ENCODE data around the gene AHCYL2.
"Not testable (repeated sequence)": the region's sequence is repeated elsewhere in the genome, so short reads cannot be mapped to it uniquely, and the experiment has no call there.

Gene AHCYL2

DNA sequence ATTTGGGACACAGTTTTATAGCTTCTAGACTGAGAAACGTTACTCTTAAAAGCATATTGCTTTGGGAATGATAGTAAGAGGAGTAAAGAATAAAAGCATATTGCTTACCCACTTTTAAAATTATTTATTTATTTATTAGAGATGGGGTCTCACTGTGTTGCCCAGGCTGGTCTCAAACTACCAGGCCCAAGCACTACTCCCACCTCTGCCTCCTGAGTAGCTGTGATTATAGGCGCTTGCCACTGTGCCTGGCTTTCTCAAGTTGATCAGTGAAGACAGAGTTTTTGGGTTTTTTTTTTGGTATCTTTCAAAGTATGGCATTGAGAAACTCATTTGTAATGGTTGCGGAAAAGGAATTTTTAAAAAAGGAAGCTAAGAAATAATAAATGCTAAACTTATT lies 68.0 kb downstream of the AHCYL2 start:
- TF ChIP-seq, protein P1, sequence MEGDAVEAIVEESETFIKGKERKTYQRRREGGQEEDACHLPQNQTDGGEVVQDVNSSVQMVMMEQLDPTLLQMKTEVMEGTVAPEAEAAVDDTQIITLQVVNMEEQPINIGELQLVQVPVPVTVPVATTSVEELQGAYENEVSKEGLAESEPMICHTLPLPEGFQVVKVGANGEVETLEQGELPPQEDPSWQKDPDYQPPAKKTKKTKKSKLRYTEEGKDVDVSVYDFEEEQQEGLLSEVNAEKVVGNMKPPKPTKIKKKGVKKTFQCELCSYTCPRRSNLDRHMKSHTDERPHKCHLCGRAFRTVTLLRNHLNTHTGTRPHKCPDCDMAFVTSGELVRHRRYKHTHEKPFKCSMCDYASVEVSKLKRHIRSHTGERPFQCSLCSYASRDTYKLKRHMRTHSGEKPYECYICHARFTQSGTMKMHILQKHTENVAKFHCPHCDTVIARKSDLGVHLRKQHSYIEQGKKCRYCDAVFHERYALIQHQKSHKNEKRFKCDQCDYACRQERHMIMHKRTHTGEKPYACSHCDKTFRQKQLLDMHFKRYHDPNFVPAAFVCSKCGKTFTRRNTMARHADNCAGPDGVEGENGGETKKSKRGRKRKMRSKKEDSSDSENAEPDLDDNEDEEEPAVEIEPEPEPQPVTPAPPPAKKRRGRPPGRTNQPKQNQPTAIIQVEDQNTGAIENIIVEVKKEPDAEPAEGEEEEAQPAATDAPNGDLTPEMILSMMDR (IDR thresholded peaks at IDR 0.05; ENCODE audit: insufficient read depth, low read depth, low read length, missing control alignments): no peak
- DNase-seq (ENCODE audit: low read depth): no peak
- no peak overlapping the region for H3K4me3 ChIP-seq (ENCODE audit: low read depth, low read length)

DNA sequence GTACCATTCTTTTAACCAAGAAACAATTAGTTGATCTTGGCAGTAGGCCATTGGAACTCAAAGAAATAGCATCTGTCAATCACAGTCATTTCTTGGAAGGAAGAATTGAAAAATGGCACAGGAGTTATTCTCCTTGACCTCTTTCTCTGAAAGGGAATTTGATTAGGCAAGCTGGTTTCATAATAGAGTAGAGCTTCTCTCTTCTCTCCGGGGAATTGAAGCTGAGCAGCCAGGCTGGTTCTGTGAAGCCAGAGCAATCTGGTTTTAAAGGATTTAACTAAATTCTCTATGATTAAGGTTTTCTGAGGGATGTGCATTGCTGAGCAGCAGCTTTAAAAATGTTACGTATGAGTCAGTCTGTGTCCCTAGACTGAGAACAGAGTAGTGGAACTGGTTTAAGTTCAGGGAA lies 70.2 kb downstream of the AHCYL2 start:
- no peak for DNase-seq (ENCODE audit: low read depth)
- TF ChIP-seq, protein P1 (IDR thresholded peaks at IDR 0.05; ENCODE audit: insufficient read depth, low read depth, low read length, missing control alignments): no peak
- no peak overlapping the region for H3K4me3 ChIP-seq (ENCODE audit: low read depth, low read length)

DNA sequence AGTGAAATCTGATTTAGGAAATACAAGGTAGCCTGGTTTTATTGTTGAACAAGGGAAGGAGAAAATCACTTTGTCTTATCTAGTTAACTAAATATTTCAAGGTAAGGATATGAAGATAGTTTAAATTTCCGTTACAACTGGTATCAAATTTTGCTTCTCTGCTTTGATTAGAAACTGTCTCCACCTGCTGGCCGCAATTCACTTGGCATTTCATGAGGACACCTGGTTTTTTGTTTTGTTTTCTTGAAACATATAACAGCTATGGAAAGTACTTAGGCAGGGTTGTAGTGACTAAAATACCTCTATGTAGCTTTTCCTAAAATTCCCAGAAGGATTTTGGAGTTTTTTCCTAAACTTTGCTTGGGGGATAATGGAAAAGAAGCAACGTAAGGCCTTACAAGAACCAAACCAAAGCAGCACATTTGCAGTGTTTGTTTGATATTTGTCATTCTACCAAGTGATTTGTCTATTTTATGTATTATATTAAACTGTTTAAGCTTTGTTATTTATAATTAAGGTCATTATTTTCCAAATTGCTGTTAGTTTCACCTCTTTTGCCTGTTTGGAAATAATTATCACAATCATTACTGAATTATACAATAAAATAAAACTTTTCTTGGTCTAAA lies 73.6 kb downstream of the AHCYL2 start:
- TF ChIP-seq, protein P1 (IDR thresholded peaks at IDR 0.05; ENCODE audit: insufficient read depth, low read depth, low read length, missing control alignments): peak; percentile 63
- peak; percentile 57 for DNase-seq (ENCODE audit: low read depth)
- no peak overlapping the region for H3K4me3 ChIP-seq (ENCODE audit: low read depth, low read length)

DNA sequence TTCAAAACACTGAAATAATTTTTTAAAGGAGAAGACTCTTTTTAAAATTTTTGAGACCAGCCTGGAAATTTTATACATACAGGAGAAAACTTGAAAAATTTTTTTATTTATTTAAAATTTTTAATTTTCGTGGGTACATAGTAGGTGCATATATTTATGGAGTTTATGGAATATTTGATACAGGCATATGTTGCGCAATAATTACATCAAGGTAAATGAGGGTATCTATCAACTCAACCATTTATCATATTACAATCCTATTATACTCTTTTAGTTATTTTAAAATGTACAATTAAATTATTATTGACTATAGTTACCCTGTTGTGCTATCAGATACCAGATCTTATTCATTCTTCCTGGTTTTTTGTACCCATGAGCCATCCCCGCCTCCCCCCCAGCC lies 75.1 kb downstream of the AHCYL2 start:
- DNase-seq (ENCODE audit: low read depth): no peak
- no peak overlapping the region for H3K4me3 ChIP-seq (ENCODE audit: low read depth, low read length)
- TF ChIP-seq, protein P1 (IDR thresholded peaks at IDR 0.05; ENCODE audit: insufficient read depth, low read depth, low read length, missing control alignments): no peak

DNA sequence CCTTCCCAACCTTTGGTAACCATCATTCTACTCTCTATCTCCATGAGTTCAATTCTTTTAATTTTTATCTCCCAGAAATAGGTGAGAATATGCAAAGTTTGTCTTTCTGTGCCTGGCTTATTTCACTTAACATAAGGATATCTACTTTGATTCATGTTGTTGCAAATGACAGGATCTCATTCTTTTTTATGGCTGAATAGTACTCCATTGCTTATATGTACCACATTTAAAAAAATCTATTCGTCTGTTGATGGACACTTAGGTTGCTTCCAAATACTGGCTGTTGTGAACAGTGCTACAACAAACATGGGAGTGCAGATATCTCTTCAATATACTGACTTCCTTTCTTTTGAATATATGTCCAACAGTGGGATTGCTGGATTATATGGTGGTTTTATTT lies 75.5 kb downstream of the AHCYL2 start:
- not testable (repeated sequence) for DNase-seq (ENCODE audit: low read depth); H3K4me3 ChIP-seq (ENCODE audit: low read depth, low read length)

DNA sequence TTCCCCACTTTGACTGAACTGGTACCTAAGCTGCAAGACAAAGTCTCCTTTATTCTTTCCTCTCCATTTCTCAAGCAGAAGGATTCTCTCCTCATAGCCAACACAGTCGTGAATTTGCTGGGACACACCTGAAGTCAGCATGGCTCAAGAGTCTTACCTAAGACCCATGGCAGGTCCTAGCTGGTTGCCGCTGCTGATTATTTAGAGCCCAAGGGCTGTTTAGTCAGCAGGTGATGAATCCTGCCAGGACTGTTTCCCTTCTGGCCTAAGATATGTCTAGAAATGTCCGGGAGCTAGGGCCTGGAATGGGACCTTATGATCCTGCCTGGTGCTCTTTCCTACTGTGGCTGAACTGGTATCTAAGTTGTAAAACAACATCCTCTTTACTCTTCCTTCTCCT lies 82.8 kb downstream of the AHCYL2 start:
- no peak overlapping the region for H3K4me3 ChIP-seq (ENCODE audit: low read depth, low read length)
- TF ChIP-seq, protein P1 (IDR thresholded peaks at IDR 0.05; ENCODE audit: insufficient read depth, low read depth, low read length, missing control alignments): no peak
- no peak for DNase-seq (ENCODE audit: low read depth)

DNA sequence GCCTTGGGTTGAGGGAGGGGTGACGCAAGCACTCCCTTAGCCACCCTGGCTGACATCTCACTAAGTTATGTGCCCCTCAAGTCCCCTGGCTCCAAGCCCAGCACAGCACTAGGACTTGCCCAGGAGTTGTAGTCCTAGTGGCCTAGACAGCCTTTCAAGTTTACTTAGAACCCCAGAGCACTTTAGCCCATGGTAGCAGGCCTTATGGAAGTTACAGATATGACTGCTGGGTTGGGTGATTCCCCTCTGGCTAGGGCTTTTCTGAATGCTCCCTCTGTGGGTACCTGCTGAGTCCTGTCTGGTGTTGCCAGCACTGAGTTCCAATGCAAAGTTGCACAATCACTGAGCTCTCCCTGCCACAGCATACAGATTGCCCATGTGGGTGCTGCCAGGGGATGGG lies 83.2 kb downstream of the AHCYL2 start:
- TF ChIP-seq, protein P1 (IDR thresholded peaks at IDR 0.05; ENCODE audit: insufficient read depth, low read depth, low read length, missing control alignments): no peak
- peak; percentile 6 for DNase-seq (ENCODE audit: low read depth)
- H3K4me3 ChIP-seq (ENCODE audit: low read depth, low read length): no peak overlapping the region

Measured in GM12865 (cell line).